GM21367 (cell line): ENCODE results near the gene PRAF2.
A peak's percentile ranks its signal among the peaks of the same experiment; 100 is the strongest.

Experiments used
- ATAC-seq: cut with Tn5 transposase; IDR thresholded peaks from one replicate; pipeline ENCODE4 v1.9.1; 2021; ENCODE audit not compliant: unreplicated experiment

The PRAF2 gene

DNA sequence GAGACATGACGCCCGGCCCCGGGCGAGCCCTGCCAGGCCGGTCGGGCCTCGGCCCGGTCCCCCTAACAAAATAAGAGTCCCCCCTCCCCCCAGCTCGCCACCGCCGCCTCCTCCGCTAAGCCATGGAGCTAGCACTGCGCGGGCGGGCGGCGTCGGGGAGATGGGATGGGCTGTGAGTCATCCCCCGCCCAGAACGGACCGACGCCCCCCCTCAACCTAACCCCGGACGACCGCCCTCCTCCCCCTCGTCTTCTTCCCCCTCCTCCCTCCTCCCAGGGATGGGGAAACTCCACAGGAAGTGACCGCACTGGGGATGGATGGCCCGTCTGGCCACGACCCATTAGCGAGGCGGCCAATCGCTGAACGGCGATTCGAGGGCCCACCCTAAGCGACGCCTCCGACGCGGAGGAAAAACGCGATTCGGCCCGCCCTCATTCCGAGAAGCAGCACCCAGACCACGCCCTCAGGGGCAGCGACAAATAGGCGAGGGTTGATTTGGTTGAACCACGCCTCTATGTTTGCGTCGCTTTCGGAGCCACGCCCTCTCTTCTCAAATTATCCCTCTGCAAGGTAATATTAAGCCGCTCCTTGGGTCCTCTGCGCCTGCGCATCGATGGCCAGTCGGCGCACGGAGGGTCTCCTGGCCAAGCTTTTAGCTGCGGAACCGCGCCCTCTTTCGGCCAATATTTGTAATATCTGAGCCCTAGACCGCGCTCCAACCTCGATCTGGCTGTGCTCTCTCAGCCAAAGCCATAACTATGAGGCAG lies 30.4 kb downstream of the PRAF2 start, which contains the start of gene TFE3:
TSS of gene TFE3 (minus strand) at position 138 of the 767 bp plus-strand sequence. CDS start at position 7, 131 bp downstream.
- ATAC-seq, result peak; percentile 86

DNA sequence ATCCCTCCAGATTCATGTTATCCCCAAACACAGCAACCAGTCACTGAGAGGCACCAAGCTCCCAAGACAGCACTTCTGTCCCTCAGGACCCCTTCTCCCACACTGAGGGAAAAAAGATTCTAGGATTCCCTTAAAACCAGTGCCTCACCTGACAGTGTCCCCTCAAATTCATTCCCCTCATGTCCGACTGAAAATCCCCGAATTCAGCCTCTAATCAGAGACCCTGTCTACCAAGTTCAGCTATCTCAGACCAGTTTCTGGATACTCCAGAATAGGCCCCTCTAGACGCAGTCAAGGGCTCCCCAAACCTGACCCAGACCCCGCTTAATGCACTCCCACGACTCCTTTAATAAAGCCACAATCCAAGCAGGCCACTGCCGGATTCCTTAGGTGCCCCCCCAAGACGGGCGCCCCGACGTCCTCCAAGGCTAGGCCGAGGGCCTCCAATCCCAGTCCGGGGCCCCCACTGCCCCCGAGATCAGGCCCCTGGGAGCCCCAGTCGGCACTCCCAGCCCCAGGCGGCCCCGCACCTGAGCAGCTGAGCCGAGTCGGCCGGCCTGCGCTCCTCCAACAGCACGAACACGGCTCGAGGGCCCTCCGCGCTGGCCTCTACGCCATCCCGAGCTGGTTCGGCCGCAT lies 31.1 kb downstream of the PRAF2 start:
- ATAC-seq, result no peak

DNA sequence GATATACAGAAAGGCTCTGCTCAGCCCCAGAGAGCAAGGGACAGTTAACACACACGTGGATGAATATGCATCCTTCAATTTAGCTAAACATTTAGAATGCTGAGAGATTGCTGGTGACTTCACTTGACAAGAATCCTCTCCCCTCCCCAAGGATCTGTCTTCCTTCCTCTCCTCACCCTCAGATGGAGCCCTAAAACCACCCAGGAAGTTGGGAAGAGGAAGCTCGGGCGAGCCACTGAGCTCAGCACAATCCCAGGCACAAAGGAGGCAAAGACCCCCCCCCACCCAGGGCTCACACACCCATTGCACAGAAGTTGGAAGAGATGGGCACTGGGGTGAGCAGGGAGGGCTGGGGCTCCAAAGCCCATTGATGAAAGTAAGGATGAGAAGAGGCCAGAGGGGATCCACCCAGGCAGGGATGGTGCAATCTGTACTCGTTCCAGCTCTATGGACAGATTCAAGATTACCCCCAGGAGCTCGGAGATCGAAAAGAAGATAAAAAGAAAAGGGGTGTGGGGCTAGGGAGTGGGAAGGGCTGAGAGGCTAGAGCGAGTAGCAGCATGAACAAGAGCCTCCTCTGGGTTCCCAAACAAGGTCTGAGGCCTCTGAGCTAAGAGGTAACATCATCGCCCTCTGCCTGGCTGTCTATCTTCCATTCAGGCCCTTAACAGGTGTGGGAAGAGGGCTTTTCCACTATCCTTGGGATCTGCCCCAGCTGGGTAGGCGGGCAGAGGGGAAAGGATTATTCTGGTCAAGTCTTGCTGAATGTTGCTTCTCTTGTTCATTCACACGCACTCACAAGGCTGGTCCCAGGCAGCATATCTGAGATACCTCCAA lies 31.8 kb downstream of the PRAF2 start:
- ATAC-seq, result no peak

DNA sequence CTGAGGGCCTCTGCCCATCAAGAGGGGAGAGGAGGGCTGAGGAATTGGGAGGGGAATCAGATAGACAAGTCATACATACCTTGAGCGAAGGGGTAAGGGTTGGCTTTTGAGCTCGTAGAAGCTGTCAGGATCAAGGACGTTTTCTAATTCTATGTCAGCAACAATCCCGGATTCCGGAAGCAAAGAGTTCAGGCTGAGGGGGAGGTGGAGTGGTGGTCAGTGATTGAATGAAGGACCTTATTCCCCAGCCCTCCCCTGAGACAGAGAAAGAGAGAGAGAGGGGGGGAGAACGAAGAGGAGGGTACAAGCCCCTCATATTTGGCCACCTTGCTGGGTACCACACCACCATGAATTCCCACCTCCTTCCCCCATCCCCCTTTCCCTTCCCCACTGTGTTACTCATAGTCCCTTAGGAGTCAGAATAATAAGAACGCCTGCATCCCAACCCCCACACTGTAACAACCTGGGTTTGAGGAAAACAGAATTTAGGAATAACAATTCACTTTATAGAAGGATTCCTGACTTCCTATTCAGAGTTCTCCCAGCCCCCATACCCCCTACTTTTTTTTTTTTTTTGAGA lies 33.3 kb downstream of the PRAF2 start:
- ATAC-seq, result no peak

DNA sequence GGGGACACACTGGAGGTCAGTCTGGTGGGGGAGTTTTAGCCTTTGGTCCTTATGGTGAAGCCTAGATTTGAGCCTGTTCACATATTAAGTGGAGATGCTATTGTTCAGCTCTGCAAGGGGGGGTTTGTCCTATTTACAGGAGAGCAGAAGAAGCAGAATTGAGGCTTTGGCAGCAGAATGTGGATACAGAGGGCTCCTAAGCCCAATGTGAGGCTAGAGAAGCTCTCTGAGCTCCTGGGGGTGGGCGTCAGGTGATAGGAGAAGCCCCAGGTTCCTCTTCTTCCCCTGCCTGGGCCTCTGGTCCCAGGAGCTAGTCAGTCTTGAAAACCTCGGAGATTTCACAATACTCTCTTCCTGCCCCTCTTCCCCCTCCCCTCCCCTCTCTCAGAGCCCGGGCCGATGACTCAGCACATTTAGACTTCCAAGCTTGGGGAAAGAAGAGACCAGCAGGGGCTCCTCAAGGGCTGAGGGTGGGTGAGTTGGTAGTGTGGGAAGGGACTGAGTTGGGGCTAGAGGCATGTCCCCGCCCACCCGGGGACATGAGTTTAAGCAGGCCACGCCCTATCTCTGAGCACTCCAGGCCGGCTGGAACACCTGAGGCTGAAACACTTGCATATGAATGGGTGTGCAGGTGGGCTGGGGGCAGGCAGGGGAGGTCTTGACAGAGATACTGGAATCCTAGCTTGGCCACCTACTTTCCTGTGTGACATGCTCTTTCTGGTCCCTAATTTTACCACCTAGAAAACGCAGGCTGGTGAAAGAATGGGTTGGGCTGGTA lies 34.0 kb downstream of the PRAF2 start:
- ATAC-seq, result no peak

DNA sequence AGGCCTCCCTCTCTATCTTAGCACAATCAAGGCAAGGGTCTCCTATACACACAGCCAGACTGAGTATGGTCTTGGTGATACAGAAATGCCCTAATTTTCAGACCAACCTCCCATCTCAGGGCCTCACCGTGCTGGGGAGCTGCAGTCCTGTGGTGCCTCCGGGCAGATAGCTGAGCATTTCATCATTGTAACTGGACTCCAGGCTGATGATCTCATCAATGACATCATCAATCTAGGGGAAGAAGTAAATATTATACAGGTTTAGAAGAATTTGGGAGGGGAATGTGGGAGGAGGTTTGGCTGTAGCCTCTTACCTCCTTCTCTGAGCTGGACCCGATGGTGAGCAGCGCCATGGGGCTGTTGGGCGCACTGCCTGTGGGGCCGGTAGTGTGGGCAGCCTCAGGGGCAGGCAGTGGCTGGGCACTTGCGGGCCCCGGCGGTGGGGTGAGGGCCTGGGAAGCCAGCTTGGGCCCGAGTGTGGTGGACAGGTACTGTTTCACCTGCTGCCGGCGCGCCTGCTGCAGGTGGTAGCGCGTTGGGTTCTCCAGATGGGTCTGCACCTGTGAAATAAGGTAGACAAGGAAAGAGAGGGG lies 35.8 kb downstream of the PRAF2 start:
- no peak for ATAC-seq

DNA sequence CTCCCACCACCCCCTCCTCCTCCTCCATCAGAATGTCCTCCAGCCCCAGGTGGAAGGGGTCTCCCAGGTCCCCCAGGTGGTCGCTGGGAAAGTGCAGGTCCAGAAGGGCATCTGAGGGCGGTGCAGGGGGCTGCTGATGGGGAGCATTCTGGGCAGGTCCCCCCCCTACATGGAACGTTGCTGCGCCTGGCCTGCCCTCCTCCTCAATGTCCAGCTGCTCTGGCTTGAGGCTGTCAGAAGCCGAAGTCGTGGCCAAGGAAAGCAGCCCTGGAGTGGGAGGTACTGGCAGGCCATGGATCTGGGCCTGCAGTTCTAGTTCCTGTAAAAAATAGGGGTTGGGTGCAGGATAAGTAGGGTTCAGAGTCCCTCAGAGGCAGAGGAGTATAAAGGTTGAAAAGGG lies 43.5 kb downstream of the PRAF2 start:
- no peak for ATAC-seq

DNA sequence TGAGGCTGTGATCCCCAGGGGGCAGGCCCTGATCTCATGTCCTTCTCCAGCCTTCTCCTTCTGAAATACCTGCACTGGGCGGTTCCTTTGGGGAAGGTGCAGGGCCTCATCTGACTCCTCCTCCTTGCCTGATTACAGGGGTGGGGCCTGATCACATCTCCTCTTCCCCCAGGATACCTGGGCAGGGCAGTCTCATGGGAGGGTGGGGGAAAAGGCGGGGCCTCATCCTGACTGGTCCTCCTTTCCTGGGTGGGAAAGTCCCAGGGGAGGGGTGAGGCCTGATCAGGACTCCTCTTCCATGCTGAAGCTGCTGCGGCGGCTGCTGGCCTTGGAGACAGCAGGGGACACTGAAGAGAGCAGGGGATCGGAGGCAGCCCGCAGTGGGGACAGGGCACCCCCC lies 43.9 kb downstream of the PRAF2 start:
- ATAC-seq, result no peak
